Measurements from ENCODE around the gene RIMS1. TPM values are rescaled to one million over a fixed set of nuclear protein-coding genes. Genes with fewer than 3 reads are reported as not detected.

RIMS1 gene
- total RNA-seq, 4 donors from 2014 or later, result 0.54 to 5.0 TPM; not detected in 2

DNA sequence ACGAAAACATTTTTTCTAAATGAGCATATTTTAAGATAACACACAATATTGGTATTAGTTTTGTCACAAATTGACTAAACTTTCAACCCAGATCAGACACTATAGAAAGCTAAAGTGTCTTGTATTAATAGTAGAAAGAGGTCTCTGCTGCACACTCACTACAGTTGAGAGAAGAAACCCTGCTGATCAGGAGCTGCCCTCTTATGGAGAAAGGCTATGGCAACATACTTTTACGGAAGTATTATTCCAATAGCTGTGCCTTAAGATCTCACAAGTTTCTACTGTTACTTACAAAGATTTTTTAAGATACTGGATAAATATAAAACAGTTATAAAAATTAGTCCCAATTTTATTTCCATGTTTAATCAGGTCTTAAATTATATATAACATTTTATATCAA lies 155.7 kb downstream of the RIMS1 start:
- no peak overlapping the region for H3K4me3 ChIP-seq
- no peak for DNase-seq
- no peaks in the 10 kb centered on the region for H3K27me3 ChIP-seq
- H3K27ac ChIP-seq, result no peak overlapping the region
- no peaks in the 10 kb centered on the region for H3K4me1 ChIP-seq
- no peaks in the 10 kb centered on the region for H3K36me3 ChIP-seq
- H3K9me3 ChIP-seq, result no peaks in the 10 kb centered on the region
- TF ChIP-seq, protein P1, sequence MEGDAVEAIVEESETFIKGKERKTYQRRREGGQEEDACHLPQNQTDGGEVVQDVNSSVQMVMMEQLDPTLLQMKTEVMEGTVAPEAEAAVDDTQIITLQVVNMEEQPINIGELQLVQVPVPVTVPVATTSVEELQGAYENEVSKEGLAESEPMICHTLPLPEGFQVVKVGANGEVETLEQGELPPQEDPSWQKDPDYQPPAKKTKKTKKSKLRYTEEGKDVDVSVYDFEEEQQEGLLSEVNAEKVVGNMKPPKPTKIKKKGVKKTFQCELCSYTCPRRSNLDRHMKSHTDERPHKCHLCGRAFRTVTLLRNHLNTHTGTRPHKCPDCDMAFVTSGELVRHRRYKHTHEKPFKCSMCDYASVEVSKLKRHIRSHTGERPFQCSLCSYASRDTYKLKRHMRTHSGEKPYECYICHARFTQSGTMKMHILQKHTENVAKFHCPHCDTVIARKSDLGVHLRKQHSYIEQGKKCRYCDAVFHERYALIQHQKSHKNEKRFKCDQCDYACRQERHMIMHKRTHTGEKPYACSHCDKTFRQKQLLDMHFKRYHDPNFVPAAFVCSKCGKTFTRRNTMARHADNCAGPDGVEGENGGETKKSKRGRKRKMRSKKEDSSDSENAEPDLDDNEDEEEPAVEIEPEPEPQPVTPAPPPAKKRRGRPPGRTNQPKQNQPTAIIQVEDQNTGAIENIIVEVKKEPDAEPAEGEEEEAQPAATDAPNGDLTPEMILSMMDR (IDR thresholded peaks at IDR 0.05), result no peak
- TF ChIP-seq POLR2A (IDR thresholded peaks at IDR 0.05), result no peak

DNA sequence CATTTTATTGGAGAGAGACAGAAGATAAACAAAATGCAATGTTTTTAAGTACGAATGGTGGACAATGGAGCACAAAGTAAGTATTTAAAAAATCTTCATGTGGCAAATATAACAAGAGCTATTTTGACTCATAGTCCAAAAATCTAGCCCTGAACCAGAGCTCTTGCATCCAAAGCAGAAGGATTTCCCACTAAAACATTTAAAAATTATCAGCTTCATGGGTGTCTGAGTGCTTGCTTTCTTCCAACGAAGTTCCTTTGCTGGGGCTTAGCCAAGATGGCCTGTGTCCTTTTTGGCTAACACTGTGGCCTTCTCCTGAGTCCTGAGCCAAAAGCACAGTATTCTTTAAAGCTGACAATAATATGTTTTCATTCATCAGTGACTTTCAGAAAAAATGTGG lies 161.7 kb downstream of the RIMS1 start:
- DNase-seq, result no peak
- Histone ChIP-seq H3K4me3 (no peak overlapping the region), H3K27ac (no peak overlapping the region), H3K9me3 (no peaks in the 10 kb centered on the region), H3K4me1 (no peaks in the 10 kb centered on the region), H3K36me3 (no peaks in the 10 kb centered on the region), H3K27me3 (no peaks in the 10 kb centered on the region)
- no peak for TF ChIP-seq POLR2A (IDR thresholded peaks at IDR 0.05)
- TF ChIP-seq, protein P1 (IDR thresholded peaks at IDR 0.05), result no peak

DNA sequence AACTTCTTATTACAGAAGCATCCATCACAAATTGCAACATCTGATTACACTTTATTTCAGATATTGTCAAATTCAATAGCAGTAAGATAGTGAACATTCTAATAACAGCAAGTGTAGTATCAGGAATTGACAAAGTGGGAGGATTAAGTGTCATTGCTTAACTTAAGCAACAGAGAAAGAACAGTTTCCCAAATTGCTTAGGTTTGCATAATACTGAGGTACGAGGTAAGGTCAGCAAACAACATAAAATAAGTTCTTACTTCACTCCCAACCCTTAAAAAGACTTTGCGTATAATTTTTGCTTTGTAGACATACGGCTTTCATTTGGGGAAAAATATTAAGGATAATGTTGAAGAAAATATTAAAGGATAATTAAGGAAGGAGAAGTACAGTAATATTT lies 163.0 kb downstream of the RIMS1 start:
- no peak for DNase-seq
- H3K27ac ChIP-seq, result no peak overlapping the region
- H3K36me3 ChIP-seq, result no peaks in the 10 kb centered on the region
- no peaks in the 10 kb centered on the region for H3K4me1 ChIP-seq
- no peaks in the 10 kb centered on the region for H3K9me3 ChIP-seq
- H3K27me3 ChIP-seq, result no peaks in the 10 kb centered on the region
- no peak overlapping the region for H3K4me3 ChIP-seq
- TF ChIP-seq POLR2A (IDR thresholded peaks at IDR 0.05), result no peak
- TF ChIP-seq, protein P1 (IDR thresholded peaks at IDR 0.05), result no peak

DNA sequence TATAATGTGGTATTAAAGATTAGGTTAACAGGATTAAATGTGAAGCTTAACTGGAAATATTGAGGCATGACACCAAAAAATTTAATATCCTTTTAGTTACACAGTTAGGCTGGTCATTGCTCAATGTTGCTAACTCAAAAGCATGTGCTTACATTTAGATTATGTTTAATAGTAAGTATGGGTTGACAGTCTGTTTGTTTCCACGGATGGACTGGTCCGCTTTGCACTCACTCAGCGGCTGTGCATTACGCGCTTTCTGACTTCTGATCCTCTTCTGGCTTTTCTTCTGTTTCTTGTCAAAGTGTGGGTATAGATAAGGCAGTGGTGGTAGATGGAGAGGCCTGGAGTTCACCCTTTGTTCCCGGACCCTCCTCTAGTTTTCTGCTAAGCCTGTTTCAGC lies 174.9 kb downstream of the RIMS1 start:
- no peak overlapping the region for H3K4me3 ChIP-seq
- no peaks in the 10 kb centered on the region for H3K9me3 ChIP-seq
- no peaks in the 10 kb centered on the region for H3K4me1 ChIP-seq
- H3K27me3 ChIP-seq, result no peaks in the 10 kb centered on the region
- no peak for TF ChIP-seq POLR2A (IDR thresholded peaks at IDR 0.05)
- TF ChIP-seq, protein P1 (IDR thresholded peaks at IDR 0.05), result no peak
- no peaks in the 10 kb centered on the region for H3K36me3 ChIP-seq
- no peak overlapping the region for H3K27ac ChIP-seq
- no peak for DNase-seq

DNA sequence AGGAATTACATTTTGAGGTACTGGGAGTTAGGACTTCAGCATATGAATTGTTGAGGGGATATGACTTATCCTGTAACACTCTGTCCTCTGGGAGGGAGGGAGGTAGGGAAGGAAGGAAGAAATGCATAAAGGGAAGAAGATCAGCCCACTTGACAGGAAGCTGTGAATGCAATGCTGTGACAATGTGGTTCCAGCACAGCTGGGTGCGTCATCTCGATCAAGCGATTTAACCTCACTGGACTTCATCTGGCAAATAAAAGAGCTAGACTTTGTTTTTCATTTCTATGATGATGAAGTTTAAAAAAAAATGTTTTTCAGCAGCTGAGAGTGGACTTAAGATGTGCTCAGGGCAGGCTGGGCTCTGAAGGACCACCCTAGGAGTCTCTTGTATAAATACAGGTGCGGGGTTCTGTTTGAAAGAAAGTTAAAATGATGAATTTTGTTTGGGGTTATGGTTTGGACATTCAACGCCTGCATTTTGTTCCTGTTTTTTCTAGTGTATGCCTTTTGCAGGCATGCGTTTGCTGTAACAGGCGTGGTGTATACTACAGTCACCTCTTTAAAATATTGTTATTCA lies 178.1 kb downstream of the RIMS1 start:
- no peak for TF ChIP-seq POLR2A (IDR thresholded peaks at IDR 0.05)
- TF ChIP-seq, protein P1 (IDR thresholded peaks at IDR 0.05), result no peak
- Histone ChIP-seq H3K27ac (no peak overlapping the region), H3K9me3 (no peaks in the 10 kb centered on the region), H3K36me3 (no peaks in the 10 kb centered on the region), H3K4me3 (no peak overlapping the region), H3K27me3 (no peaks in the 10 kb centered on the region), H3K4me1 (no peaks in the 10 kb centered on the region)
- DNase-seq, result no peak

DNA sequence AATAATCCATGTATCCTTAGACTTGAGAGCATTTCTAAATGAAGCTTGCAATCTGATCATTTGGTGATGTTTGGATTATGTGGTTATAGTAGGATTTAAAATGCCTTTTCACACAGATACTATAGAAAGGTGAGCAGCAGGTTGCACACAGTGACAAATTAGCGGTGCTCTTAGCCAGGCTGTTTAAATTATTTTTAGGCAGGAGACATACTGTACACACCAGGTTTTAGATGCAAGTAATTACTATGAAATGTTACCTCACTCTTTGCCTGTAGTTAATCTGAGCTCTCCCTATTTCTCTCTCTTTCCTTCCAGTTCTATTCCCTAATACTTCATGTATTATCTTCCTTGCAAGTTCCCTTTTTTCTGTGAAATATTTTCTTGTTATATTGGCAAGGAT lies 191.7 kb downstream of the RIMS1 start:
- TF ChIP-seq POLR2A (IDR thresholded peaks at IDR 0.05), result no peak

More for the DNA sequence above, 191.7 kb downstream of the RIMS1 start:
- H3K4me3 ChIP-seq, result no peak overlapping the region
- H3K9me3 ChIP-seq, result no peaks in the 10 kb centered on the region
- no peak overlapping the region for H3K27ac ChIP-seq
- H3K27me3 ChIP-seq, result no peaks in the 10 kb centered on the region
- no peak for DNase-seq
- H3K4me1 ChIP-seq, result no peaks in the 10 kb centered on the region
- H3K36me3 ChIP-seq, result no peaks in the 10 kb centered on the region
